NCI-H748 (cell line): ENCODE results near the gene FBRSL1.
"Not testable (repeated sequence)": the region's sequence is repeated elsewhere in the genome, so short reads cannot be mapped to it uniquely, and the experiment has no call there.

Experiments used
- DNase-seq: peaks from one replicate; lab custom pipeline; 2025; ENCODE audit not compliant: unreplicated experiment; lab: John Stamatoyannopoulos, UW

FBRSL1 gene

DNA sequence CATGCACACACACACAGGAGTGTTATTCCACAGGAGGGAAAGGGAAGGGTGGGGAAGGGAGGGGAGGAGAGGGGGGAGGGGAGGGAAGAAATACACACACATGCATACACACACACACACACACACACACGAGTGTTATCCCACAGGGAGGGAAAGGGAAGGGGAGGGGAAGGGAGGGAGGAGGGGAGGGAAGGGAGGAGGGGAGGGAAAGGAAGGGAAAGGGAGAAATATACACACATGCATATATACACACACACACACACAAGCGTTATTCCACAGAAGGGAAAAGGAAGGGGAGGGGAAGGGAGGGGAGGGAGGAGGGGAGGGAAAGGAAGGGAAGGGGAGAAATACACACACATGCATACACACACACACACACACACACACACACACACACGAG is 19.6 kb upstream of the FBRSL1 start:
- DNase-seq: no peak

DNA sequence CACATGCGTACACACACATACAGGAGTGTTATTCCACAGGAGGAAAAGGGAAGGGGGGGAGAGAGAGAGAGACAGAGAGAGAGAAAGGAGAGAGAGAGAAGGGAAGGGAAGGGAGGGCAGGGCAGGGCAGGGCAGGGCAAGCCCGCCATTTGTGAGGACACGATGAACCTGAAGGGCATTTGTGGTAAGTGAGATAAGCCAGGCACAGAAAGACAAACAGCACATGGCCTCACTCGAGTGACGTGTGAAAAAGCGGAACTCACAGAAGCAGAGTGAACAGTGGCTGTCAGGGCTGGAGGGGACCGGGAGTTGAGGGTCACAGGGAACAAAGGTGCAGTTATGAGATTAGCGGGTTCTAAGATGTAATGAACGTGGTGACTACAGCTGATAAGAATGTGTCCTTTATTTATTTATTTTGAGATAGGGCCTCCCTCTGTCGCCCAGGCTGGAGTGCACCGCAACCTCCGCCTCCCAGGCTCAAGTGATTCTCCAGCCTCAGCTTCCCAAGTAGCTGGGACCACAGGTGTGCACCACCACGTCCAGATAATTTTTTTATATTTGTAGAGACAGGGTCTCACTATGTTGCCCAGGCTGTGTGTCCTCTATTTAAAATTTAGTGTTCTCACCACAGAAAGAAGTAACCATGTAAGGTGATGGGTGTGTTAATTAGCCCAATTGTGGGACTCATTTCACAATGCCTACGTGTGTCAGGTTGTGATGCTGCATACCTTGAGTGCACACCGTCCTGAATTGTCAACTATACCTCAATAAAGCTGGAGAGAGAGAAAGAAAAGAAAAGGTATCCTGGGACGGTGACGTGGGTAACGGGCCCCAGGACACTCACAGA is 18.7 kb upstream of the FBRSL1 start:
- peak; percentile 18 for DNase-seq

DNA sequence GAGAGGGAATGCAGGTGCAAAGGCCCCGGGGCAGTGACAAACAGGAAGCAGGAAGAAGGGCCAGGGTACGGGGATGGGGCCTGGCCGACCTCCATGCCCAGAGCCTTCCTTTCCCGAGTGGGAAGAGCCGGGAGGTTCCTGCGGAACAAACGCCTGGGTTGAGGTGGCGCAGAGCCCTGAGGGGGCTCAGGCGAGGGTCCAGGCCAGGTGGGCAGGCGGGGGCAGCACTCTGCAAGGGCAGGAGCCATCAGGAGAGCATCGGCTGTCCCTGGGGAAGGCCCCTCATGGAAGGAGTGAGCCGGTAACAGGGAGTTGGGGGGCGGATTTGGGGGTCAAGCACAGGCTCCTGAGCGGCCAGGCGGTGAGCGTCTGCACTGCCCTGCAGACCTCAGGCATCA is 18.1 kb upstream of the FBRSL1 start:
- no peak for DNase-seq

DNA sequence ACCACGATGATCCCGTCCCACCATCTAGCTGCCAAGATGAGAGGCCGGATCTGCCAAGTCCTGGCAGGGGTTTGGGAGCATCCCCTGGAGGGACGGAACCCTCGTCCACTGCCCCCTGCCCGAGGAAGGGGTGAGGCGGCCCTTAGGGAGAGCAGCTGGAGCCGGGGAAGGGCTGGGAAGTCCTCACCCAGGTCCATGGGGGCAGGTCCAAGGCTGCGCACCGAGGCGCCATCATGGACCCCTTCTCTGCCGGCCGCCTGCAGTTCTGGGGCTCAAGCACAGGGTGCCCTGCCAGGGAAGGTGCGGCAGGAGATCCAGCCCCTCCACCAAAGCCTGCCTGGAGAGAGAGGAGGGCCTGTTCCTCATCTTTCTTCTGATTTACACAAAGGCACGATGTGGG is 17.6 kb upstream of the FBRSL1 start:
- DNase-seq: no peak

DNA sequence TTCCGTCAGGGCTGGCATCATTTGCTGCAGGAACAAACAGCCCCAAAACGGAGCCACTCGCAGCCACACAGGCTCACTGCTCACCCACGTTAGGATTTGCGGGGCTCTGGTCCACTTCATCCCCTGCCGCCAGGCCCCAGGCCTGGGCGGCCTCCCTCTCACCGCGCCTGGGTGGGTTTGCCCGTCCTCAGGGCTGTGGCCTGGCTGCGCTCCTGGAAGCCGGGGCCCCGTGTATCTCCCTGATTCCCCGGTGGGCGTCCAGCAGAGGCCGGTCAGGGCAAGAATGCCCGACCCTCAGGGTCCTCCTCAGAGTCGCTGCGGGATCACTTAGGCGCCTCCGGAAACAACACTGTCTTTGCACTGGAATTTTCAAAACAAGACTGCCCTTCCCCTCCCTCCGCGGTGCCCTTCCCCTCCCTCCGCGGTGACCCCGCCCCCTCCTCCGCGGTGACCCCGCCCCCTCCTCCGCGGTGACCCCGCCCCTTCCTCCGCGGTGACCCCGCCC is 15.7 kb upstream of the FBRSL1 start:
- DNase-seq: no peak

DNA sequence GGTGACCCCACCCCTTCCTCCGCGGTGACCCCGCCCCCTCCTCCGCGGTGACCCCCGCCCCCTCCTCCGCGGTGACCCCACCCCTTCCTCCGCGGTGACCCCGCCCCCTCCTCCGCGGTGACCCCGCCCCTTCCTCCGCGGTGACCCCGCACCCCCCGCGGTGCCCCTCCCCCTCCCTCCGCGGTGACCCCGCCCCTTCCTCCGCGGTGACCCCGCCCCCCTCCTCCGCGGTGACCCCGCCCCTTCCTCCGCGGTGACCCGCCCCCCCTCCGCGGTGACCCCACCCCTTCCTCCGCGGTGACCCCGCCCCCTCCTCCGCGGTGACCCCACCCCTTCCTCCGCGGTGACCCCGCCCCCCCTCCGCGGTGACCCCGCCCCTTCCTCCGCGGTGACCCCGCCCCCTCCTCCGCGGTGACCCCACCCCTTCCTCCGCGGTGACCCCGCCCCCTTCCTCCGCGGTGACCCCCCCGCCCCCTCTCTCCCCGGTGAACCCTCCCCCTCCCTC is 15.1 kb upstream of the FBRSL1 start:
- not testable (repeated sequence) for DNase-seq

DNA sequence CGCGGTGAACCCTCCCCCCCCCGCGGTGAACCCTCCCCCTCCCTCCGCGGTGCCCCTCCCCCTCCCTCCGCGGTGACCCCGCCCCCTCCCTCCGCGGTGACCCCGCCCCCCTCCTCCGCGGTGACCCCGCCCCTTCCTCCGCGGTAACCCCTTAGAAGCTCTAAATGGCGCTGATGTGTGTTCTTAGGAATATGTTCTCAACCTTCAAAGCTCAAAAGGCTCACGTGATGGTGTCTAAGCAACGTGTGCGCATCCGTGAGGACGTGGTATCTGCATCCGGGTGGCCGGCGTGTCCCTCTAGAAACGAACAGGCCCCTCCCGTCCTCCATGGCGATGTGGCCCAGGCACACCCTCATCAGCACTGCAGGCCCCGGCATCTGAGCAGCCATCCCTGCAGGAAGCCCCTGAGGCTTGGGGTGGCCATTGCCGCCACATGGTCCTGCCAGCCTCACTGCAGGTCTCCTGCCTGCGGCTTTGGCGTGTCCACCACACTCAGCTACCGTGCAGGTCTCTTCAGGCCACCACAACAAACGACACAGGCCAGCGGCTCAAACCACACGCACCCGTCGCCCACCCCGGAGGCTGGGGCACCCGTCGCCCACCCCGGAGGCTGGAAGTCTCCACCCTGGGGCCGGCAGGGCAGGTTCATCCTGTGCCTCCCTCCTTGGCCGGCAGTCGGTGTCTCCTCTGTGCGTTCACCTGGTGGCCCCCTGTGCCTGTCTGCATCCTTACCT is 14.5 kb upstream of the FBRSL1 start:
- DNase-seq: peak; percentile 21

DNA sequence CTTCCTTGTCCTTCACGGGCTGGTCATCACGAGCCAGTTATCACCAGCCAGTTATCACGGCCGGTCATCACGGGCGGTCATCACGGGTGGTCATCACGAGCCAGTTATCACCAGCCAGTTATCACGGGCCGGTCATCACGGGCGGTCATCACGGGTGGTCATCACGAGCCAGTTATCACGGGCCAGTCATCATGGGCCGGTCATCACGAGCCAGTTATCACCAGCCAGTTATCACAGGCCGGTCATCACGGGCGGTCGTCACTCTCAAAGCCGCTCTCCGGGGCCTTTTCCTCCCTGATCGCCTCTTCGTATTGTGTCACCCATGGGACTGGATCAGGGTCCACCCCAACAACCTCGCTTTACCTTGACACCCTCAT is 13.9 kb upstream of the FBRSL1 start:
- no peak for DNase-seq

DNA sequence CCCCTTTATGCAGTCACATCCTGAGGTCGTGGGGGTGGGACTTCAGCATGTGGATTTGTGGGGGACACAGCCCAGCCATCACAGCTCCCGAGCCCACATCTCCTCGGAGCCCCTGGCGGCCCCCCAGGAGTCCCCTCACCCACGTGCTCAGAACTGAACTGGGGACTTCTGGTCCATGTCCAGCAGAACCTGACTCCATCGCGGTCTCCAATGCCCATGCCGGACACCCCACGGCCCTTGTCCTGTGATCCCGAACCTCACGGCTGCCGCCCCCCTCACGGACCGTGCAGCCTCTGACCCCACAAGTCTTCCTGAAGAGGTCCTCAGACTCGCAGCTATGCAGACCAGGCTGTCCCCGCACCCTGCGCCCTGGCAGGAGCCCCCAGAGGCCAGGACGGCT is 13.5 kb upstream of the FBRSL1 start:
- DNase-seq: no peak

DNA sequence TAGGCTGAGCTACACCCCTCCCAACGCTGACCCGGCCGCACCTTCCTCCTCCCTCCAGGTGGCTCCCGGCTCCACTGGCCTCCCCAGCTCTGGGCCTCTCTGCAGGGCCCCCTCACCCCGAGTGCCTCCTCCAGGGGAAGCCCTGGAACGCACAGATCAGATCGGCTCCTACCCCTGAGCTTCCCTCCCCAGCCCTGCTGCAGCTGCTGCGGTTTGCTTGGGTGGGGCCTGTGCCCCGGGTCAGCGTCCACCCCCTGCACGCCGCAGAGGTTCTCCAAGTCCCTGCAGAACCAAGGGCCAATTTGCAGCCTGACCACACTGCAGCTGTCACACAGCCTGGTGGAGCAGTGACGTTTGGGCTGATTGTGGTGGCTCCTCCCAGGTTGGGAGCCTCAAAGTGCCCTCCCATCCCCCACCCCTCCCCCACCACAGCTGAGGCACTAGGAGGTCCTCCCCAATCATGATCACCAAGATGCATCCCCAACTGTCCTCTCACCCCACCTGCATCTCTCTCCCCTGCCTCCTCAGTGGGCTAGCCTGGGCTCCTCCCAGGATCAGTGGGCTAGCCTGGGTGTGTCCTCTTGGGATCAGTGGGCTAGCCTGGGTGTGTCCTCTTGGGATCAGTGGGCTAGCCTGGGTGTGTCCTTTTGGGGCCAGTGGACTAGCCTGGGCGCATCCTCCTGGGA is 12.8 kb upstream of the FBRSL1 start:
- no peak for DNase-seq

DNA sequence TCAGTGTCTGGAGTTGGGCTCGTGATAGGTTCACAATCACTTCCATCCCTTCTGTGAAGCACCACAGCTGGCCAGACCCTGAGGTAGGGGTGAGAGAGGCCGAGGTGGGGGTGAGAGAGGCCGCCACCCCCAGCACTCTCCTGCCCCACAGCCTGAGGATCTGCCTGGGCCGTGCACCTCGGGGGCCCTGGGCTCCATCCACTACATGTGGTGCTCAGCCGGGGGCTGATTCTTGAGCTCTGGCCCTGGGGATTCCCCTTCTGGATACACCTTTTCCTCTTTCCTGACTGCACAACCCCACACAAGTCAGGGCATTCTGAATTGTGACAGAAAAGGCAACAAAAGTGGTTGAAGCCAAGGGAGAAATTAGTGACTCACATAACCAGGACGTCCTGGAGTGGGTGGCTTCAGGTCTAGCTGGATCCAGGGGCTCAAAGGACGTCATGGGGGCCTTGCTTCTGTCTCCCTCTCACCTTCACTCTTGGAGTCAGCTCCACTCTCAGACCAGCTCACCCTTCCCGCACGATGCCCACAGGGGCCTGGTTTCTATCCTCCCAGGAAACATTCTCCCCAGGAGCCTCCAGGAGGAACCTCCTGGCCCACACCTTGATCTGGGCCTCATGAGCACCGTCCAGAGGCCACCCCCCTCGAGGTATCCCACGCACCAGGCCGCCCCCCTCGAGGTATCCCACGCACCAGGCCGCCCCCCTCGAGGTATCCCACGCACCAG is 12.1 kb upstream of the FBRSL1 start:
- DNase-seq: no peak

DNA sequence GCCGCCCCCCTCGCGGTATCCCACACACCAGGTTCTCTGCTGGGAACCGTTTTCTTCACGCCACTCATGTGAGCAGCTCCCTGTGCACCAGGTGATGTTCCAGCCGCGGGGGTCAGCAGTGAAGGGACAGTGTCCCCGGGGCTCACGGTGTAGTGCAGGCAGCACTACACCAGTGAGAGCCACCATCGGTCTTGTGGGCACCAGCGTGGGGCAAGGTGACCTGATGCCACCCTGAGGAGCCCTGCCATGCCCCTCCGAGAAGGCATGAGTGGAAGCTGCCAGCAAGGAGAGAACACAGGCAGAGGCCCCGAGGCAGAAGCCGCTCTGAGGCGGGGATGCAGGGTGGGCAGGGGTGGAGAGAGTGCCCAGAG is 11.5 kb upstream of the FBRSL1 start:
- no peak for DNase-seq

DNA sequence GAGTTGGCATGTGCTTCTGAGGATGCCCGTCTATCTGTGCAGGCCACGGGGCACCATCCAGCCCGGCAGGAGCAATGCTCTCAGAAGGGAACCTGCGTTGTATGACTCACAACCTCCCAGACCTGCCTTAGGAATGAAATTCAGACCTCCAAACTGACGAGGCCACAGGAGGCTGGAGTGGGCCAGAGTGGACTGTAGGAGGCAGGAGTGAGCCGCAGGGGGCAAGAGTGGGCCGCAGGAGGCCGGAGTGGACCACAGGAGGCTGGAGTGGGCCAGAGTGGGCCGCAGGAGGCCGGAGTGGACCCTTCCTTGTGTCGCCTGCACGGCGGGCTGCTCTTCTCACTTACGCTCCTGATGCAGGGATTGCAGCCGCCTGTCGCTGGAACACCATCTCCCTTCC is 11.1 kb upstream of the FBRSL1 start:
- DNase-seq: no peak

DNA sequence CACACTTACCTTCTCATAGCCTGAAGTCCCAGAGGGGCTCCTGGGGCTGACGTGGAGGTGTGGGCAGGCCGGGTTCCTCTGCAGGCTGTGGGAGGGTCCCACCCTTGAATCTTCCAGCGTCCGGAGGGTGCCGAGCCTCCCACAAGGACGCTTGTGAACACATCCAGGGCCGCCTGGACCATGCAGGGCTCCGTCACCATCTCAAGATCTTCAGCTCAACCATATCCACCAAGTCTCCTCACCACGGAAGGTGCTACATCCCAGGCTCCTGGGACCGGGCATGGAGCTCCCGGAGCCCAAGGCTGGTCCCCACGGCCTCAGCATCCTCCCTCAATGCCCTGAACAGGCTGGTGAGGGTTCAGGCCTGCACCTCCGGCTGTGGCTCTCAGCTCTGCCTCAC is 10.7 kb upstream of the FBRSL1 start:
- DNase-seq: no peak

DNA sequence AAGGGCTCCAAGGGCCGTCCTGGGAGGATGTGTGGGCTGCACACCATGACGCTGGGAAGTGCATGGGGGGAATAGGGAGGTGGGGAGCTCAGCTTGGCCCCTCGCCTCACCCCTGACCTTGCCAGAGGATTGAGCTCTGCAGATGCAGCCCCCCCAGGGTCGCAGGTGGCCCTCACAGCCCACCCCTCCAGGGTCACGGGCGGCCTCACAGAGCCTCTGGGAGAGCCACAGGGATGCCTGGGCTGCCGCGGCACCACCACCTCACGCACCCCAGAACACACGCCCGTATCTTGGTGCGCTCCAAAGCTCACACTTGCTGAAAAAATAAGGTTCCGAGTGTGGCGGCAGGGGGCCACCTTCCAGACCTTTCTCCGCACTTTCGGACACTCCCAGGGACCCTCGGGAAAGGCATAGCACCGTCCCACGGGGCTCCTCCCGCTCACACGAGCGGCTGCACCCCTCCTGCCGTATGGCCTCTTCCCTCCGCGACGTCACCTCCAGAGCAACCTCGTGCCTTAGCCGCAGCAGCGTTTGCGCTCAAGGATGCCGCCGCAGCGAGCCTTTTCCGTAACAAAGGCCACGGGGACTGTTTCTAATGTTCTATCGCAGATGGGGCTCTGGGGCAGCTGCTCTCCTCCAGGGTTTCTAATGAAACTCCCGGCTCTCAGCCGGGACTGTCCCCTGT is 9.9 kb upstream of the FBRSL1 start:
- no peak for DNase-seq

DNA sequence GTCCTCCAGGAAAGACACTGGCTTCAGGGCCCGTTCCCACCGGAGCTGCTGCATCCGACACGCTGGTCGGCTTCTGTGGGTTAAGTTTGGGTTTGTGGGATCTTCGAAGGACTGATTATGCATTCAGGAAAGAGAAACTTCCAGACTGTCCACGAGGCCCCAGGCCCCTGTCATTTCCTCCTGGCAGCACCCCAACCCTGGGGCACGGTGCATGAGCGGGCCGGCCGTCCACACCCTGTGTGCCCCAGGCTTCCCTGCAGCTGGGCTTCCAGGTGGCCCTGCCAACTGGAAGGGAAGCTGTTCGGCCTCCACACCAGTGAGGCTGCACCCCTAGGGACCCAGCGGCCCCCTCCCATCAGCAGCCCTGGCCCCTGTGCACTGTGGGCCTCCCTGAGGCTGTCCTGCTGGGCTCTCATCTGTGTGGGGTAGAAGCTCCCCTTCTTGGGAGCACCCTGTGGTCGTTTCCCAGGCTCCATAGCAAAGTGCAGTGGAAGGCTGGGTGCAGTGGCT is 9.3 kb upstream of the FBRSL1 start:
- DNase-seq: no peak

DNA sequence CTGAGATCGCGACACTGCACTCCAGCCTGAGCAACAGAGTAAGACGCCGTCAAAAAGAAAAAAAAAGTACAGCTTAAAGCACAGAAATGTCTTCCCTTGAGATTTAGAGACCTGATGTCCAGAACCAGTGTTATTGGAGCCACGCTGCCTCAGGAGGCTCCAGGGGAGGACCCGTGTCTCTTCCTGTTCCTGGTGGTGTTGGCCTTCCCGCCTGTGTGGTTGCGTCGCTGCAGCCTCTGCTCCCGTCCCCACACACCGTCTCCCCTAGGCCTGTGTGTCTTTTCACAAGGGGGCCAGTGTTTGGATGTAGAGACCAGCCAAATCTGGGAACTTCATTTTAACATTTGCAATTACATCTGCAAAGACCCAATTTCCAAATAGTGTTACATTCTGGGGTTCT is 8.6 kb upstream of the FBRSL1 start:
- DNase-seq: no peak

DNA sequence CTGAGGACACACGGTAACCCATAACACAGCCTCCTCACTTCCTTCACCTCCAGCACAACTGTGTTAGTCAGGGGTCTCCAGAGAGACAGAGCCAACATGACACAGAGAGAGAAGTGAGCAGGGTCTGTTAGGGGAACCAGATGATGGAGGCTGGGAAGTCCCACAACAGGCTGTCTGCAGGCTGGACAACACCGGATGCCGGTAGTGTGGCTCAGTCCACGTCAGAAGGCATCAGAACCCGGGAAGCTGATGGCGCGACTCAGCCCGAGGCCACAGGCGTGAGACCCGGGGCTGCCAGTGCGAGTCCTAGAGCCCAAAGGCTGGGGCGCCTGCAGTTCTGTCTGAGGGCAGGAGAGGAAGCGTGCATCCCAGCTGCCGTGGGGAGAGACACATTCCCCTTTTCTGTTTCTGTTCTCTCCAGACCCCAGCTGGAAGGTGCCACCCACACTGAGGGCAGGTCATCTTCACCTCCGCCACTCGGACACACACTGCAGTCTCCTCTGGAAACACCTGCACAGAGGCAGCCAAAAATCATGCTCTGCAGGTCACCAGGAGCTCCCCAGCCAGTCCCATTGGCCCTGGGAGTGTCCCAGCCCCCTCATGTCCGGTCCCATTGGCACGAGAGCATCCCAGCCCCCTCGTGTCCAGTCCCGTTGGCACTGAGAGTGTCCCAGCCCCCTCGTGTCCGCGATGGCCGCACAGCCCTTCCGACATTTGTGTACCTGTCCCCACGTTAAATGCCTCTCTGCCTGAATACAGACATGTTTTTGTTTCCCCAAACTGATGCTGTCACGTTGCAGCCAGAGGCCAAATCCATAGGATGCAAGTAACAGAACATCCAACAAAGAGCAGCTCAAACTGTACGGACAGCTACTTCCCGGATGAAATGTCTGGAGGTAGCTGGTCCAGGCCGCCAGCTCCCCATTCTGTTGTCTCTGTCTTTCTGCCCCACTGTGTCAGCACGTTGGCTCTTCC is 7.9 kb upstream of the FBRSL1 start:
- no peak for DNase-seq

DNA sequence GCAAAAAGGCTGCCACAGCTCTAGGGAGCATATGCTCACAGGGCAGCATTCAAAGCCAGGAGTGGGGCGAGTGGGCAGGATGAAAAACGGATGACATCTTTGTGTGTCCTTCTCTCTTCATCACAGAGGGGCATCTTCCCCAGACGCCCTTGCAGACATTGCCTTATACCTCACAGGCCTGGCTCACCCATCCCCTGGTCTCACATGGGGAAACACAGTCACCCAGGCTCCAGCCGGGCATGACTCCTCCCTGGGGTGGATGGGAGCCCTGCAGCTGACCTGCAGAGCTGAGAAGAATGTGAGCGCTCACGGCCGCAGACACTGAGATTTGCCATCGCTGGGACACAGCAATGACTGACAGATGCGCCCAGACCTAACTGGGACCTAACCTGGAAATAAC is 7.2 kb upstream of the FBRSL1 start:
- DNase-seq: no peak
